ENCODE data around the gene TPI1. TPM values are rescaled to one million over a fixed set of nuclear protein-coding genes. Genes with fewer than 3 reads are reported as not detected.

TPI1 gene
- 547 TPM for total RNA-seq

DNA sequence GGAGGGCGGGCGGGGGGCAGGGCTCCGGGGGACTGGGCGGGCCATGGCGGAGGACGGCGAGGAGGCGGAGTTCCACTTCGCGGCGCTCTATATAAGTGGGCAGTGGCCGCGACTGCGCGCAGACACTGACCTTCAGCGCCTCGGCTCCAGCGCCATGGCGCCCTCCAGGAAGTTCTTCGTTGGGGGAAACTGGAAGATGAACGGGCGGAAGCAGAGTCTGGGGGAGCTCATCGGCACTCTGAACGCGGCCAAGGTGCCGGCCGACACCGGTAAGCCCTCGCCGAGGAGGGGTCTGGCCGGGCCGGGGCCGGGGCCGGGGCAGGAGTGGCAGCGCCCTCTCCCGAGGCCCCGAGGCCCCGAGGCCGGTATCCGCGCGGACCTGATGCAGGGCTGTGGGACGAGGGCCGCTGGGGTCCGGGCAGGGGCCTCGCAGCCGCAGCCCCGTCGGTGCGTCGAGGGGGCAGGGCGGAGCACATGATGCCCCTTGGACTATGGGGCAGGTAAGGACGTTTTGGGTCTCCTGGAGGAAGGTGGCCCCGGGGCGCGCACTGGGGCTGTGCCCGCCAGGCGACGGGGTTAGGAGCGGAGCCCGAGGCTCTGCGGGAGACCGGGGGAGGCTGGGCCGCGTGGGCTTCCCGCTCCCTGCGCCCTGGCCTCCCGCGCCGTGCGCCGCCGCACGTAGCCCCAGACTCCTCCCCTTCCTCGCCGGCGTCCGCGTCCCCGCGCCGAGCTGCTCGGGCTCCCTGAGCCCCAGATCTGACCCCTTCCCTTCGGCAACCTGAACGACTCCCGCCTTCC lies at the start of gene TPI1:
Gene TPI1, plus strand, starts transcription at position 119 of the 798 bp plus-strand sequence. Its CDS starts 36 bp downstream, at position 155.

DNA sequence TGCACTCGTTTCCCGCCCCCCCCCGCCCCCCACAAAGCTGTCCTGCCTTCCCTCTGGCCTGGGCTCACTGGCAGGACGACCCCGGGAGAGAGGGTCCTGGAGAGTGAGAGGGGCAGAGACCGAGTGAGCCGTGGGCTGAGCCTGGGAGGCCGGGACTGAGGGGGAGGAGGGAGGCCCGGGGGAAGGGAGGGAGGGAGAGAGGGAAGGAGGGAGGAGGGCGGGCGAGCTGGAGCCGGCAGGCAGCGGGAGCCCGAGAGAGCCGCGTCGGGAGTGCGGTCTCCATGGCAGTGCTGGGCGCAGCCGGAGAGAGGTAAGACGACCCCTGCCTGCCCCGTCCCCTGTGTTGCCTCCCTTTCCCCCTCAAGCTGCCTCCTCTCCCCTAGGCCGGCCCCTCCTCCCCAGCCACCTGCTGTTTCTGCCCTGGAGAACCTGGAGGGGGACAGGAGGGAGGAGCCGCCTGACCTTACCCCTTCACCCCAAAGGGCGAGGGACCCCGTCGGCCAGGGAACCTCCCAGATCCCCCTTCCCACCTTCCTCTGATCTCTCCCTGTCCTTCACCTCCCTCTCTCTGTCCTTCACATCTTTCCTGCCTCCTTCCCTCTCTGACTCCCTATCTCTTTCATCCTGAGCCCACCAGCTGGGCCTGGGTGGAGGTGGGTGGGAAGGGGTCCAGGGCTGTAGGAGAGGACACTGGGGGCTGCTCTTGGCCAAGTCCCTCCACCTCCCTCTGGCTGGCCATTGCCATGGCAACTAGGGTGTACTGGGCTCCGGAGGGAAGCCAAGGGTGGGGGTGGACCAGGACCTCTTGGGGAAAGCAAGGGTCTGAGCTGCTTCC lies 45.5 kb upstream of the TPI1 start, which contains the start of gene GPR162:
Gene GPR162, plus strand, starts transcription at position 231 of the 835 bp plus-strand sequence. CDS start 2,078 bp downstream, outside the sequence.

DNA sequence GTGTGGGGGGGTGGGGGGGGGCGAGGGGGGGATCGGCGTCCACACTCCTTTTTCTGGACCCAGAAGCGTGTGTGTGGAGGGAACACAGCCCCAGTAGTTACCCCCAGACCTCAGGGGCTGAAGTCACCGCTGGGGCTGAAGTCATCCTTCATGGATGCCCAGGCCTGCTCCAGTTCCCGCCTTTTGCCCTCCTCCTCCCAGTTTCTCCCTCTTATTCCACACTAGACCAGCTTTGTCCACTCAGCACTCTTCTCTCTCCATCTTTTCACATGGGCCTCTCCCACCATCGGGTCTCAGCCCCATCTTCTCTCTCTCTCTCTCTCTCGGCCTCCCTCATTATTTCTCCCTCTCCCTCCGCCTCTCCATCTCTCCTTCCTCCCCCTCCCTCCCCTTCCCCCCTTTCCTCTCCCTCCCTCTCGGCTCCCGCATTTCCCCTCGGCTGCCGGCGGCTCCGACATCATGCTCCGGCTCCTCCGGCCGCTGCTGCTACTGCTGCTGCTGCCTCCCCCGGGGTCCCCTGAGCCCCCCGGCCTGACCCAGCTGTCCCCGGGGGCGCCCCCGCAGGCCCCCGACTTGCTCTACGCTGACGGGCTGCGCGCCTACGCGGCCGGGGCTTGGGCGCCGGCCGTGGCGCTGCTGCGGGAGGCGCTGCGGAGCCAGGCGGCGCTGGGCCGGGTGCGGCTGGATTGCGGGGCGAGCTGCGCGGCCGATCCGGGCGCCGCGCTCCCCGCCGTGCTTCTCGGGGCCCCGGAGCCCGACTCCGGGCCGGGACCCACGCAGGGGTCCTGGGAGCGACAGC lies 39.1 kb upstream of the TPI1 start, which contains the start of gene P3H3:
Gene P3H3, plus strand, starts transcription at position 426 of the 799 bp plus-strand sequence. Its CDS starts 34 bp downstream, at position 460.

DNA sequence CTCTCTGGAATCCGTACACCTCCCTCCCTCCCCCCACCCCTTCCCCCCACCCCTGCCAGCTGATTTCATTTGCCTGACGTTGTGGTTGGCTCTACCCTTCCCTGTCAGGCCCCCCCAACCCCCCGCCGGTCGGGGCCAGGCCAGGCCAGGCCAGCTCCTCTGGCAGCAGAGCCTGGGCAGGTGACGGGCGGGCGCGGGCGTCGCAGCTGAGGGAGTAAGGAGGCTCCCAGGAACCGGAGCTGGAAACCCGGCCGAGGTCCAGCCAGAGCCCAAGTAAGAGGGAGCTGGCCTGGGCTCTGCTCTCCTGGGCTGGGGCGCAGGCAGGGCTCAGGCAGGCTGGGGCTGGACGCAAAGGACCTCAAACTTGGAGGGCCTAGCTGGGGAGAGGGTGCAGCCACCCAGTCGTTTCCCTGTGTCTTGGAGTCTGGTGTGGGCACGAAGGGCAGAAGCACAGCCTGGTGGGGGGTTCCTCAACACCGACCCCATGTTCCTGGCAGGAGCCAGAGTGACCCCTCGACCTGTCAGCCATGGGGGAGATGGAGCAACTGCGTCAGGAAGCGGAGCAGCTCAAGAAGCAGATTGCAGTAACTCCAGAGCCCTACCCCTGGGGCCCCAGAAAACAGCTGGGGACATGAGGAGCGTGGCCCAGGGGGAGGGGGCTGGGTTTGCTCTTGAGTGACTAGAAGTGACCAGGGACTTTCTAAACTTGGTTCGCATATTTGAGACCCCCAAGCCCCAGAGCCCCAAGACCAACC lies 26.4 kb upstream of the TPI1 start, which contains the start of gene GNB3:
Gene GNB3, plus strand, starts transcription at position 165 of the 755 bp plus-strand sequence. Its CDS starts 363 bp downstream, at position 528.

GRCh38 chr12:6851153-6851920 lies 16.0 kb upstream of the TPI1 start, which contains the start of gene CDCA3:
Gene CDCA3, minus strand, starts transcription at chr12:6851286. Its CDS starts 334 bp downstream, at chr12:6850952.

GRCh38 chr12:6851921-6852650 lies 15.2 kb upstream of the TPI1 start, which contains the start of gene USP5:
Gene USP5, plus strand, starts transcription at chr12:6852150. Its CDS starts 30 bp downstream, at chr12:6852180.

DNA sequence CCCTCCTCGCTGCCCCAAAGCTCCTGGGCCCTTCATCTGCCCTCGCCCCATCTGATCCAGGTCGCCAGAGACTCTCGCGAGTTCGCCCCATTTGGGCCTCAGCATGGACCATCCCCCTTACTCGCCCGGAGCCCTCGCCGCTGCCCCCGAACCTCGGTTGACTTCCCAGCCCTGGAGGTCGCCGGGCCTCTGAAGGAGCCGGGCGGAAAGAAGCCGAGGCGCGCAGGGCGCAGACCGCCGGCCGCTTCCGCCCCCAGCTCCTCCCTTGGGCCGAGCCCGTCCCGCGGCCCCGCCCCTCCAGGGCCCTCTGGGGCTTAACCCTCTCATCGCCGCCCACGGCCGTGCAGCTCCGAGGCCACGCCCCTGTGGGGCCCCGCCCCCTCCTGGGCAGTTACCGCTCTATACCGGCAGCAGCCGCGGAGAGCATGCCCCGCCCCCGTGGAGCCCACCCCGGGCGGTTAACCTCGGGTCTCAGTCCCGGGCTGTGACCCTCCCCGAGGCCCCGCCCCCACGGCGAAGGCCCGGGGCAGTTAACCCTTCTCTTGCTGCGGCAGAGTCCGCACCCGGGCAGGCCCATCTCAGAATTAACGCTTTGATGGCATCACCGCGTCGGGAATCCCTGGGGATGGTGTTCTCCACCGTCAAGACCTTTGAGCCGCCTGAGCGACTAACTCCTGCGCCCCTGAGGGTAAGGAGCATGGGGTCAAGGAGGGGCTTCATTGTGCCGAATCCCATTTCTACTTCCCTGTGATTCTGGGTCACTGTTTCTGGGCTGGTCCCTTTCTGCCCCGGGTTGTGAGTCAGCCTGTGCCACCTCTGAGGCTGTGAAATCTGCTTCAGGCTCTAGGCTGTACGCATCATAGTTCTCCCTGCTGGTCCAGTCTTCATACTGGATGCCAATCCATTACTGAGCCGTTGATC lies 6.0 kb downstream of the TPI1 start, which contains the start of gene SPSB2:
Gene SPSB2, minus strand, starts transcription at position 210 of the 921 bp plus-strand sequence. CDS start 402 bp downstream, outside the sequence.

DNA sequence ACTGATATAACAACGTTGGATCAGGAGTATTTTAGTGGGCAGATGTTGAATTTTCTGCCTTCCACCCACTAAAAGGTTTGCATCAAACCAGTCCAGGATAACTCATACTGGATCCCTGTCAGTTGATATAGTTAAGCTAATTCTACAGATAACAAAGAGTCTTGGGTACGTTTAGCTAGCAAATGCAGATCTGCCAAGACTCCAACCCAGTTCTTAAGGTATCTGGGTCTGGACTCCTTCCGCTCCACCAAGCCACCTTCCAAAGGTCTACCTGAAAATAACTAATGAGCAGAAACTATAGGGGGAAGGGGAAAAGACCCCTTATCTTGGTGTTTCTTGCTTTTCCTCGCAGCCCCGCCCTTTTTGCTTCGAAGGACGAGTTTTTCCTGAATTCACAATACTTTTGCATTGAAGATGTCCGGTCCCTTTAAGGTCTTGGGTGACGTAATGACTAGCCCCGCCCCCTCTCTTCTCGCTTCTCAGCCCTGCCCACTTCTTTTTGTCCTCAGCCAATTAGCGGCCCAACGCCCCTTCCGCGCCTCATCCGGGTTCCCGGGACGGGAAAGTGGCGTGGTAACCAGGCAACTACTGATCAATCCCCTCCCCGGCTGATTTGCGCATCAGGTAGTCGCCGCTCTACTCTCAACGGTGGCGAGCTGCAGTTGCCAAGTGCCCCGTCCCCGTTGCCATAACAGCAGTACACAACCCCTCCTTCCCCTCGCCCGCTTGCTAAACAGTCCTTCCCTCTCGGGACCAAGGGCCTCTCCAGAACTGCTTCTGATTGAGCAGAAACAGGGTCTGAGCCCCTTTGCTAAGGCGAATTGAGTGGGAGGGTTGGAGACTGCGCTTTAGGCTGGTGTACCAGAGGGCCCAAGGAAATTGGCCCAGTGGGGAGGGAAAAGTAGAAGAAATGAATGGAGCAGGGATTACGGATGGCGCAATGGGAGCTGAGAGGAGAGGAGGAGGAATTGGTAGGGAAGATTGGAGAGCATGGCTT lies 37.2 kb downstream of the TPI1 start, which contains the start of gene LRRC23:
Gene LRRC23, plus strand, starts transcription at position 543 of the 997 bp plus-strand sequence. CDS start 812 bp downstream, outside the sequence.

GRCh38 chr12:6914246-6914946 lies 47.1 kb downstream of the TPI1 start, which contains the start of gene ENO2:
Gene ENO2, plus strand, starts transcription at chr12:6914580. Its CDS starts 1,253 bp downstream, at chr12:6915833.

Other genes with a start within 250 kb of the TPI1 start
- gene LPAR5, start 231.6 kb upstream of the TPI1 start, total RNA-seq = 0.88 TPM
- gene ACRBP, start 220.1 kb upstream of the TPI1 start, total RNA-seq = 0.49 TPM
- 121 TPM for gene ING4, start 204.4 kb upstream of the TPI1 start, total RNA-seq
- gene ZNF384, start 178.2 kb upstream of the TPI1 start, total RNA-seq = 40.8 TPM
- 2.2 TPM for gene PIANP, start 166.7 kb upstream of the TPI1 start, total RNA-seq
- 47.9 TPM for gene COPS7A, start 143.5 kb upstream of the TPI1 start, total RNA-seq
- gene MLF2, start 114.4 kb upstream of the TPI1 start, total RNA-seq = 153 TPM
- 186 TPM for gene PTMS, start 101.2 kb upstream of the TPI1 start, total RNA-seq
- gene LAG3, start 95.0 kb upstream of the TPI1 start, total RNA-seq = 0.60 TPM
- gene CD4, start 78.0 kb upstream of the TPI1 start, total RNA-seq = 7.2 TPM
- 35.4 TPM for gene GPR162, start 45.7 kb upstream of the TPI1 start, total RNA-seq
- 97.3 TPM for gene P3H3, start 39.1 kb upstream of the TPI1 start, total RNA-seq
- 223 TPM for gene GNB3, start 26.6 kb upstream of the TPI1 start, total RNA-seq
- 6.3 TPM for gene CDCA3, start 16.2 kb upstream of the TPI1 start, total RNA-seq
- 52.8 TPM for gene USP5, start 15.4 kb upstream of the TPI1 start, total RNA-seq
- gene SPSB2, start 5.8 kb downstream of the TPI1 start, total RNA-seq = 5.1 TPM
- gene LRRC23, start 37.3 kb downstream of the TPI1 start, total RNA-seq = 14.5 TPM
- gene ENO2, start 47.0 kb downstream of the TPI1 start, total RNA-seq = 172 TPM
- gene ATN1, start 60.4 kb downstream of the TPI1 start, total RNA-seq = 50.9 TPM
- gene RNU7-1, start 76.3 kb downstream of the TPI1 start, total RNA-seq = not detected
- 139 TPM for gene C12orf57, start 76.5 kb downstream of the TPI1 start, total RNA-seq
- 5.1 TPM for gene PTPN6, start 83.8 kb downstream of the TPI1 start, total RNA-seq
- gene PHB2, start 103.1 kb downstream of the TPI1 start, total RNA-seq = 135 TPM
- gene EMG1, start 103.4 kb downstream of the TPI1 start, total RNA-seq = 34.5 TPM
- 14.7 TPM for gene LPCAT3, start 150.9 kb downstream of the TPI1 start, total RNA-seq
- gene C1S, start 193.2 kb downstream of the TPI1 start, total RNA-seq = 91.4 TPM
- 94.5 TPM for gene C1R, start 224.9 kb downstream of the TPI1 start, total RNA-seq
- gene C1RL, start 241.7 kb downstream of the TPI1 start, total RNA-seq = 16.5 TPM